Stimulated activated CD8-positive, alpha-beta memory T cell treated with anti-CD3 and anti-CD28 coated beads, Interleukin-7, amount 100 ng/mL, for 48 hours (primary cell): ENCODE data around the gene ALCAM.

Experiments
- DNase-seq, 2 donors: peaks; one replicate each; pipeline ENCODE4 v3.0.0-alpha.2; 2020; ENCODE audit warnings: low read depth in 1 of 2; ENCODE audit errors: extremely low read depth in 1 of 2

ALCAM gene

GRCh38 chr3:105521770-105522169 is 155.1 kb downstream of the ALCAM start:
- no peak for DNase-seq

- DNase-seq = no peak
Measured at GRCh38 chr3:105523501-105523900, 156.8 kb downstream of the ALCAM start.

- DNase-seq = no peak
Measured at GRCh38 chr3:105525531-105525930, 158.8 kb downstream of the ALCAM start.

- no peak for DNase-seq
Measured at GRCh38 chr3:105526360-105527111, 159.8 kb downstream of the ALCAM start.

GRCh38 chr3:105527535-105527934 is 160.8 kb downstream of the ALCAM start:
- DNase-seq = no peak

GRCh38 chr3:105527949-105528348 is 161.2 kb downstream of the ALCAM start:
- DNase-seq = peak in 1 of 2 donors; percentile 10

GRCh38 chr3:105528955-105529354 is 162.2 kb downstream of the ALCAM start:
- no peak for DNase-seq

- no peak for DNase-seq
Measured at GRCh38 chr3:105529456-105529855, 162.7 kb downstream of the ALCAM start.

- DNase-seq = no peak
Measured at GRCh38 chr3:105532251-105532650, 165.5 kb downstream of the ALCAM start.

GRCh38 chr3:105533960-105534359 is 167.3 kb downstream of the ALCAM start:
- DNase-seq = no peak

- no peak for DNase-seq
Measured at GRCh38 chr3:105534491-105534890, 167.8 kb downstream of the ALCAM start.

GRCh38 chr3:105537371-105538080 is 170.8 kb downstream of the ALCAM start:
- DNase-seq = no peak

- DNase-seq = no peak
Measured at GRCh38 chr3:105538483-105538882, 171.8 kb downstream of the ALCAM start.

- no peak for DNase-seq
Measured at GRCh38 chr3:105539897-105540296, 173.2 kb downstream of the ALCAM start.

- no peak for DNase-seq
Measured at GRCh38 chr3:105542282-105543019, 175.7 kb downstream of the ALCAM start.

GRCh38 chr3:105545051-105545450 is 178.3 kb downstream of the ALCAM start:
- DNase-seq = no peak

GRCh38 chr3:105553851-105554250 is 187.1 kb downstream of the ALCAM start:
- DNase-seq = no peak

- no peak for DNase-seq
Measured at GRCh38 chr3:105555206-105555605, 188.5 kb downstream of the ALCAM start.

- no peak for DNase-seq
Measured at GRCh38 chr3:105559856-105560255, 193.1 kb downstream of the ALCAM start.

- no peak for DNase-seq
Measured at GRCh38 chr3:105561876-105562275, 195.2 kb downstream of the ALCAM start.

GRCh38 chr3:105564546-105565288 is 198.0 kb downstream of the ALCAM start:
- no peak for DNase-seq
